ENCODE results near the gene ESRRB. TPM values are rescaled to one million over a fixed set of nuclear protein-coding genes. Genes with fewer than 3 reads are reported as not detected.

Gene ESRRB
- total RNA-seq, 1 donor from 2014 or later = 1.7 TPM

GRCh38 chr14:76390621-76391020 is 14.7 kb downstream of the ESRRB start:
- no peak overlapping the region for H3K4me3 Mint-ChIP-seq (ENCODE audit: unreplicated experiment)
- peaks cover 4% of the 10 kb centered on the region for H3K9me3 Mint-ChIP-seq (ENCODE audit: unreplicated experiment)
- H3K27me3 Mint-ChIP-seq (ENCODE audit: unreplicated experiment) = no peaks in the 10 kb centered on the region
- TF ChIP-seq CTCF (IDR thresholded peaks at IDR 0.05; ENCODE audit: partially characterized antibody, unreplicated experiment) = no peak
- H3K27ac Mint-ChIP-seq (ENCODE audit: unreplicated experiment) = no peak overlapping the region
- DNase-seq = no peak
- peaks cover 7% of the 10 kb centered on the region for H3K4me1 Mint-ChIP-seq (ENCODE audit: low read depth, unreplicated experiment)
- H3K36me3 Mint-ChIP-seq (ENCODE audit: unreplicated experiment) = no peaks in the 10 kb centered on the region

- Mint-ChIP-seq H3K9me3 (ENCODE audit: unreplicated experiment) (peaks cover 4% of the 10 kb centered on the region), H3K27ac (ENCODE audit: unreplicated experiment) (no peak overlapping the region), H3K4me3 (ENCODE audit: unreplicated experiment) (no peak overlapping the region), H3K36me3 (ENCODE audit: unreplicated experiment) (no peaks in the 10 kb centered on the region), H3K4me1 (ENCODE audit: low read depth, unreplicated experiment) (peaks cover 7% of the 10 kb centered on the region), H3K27me3 (ENCODE audit: unreplicated experiment) (no peaks in the 10 kb centered on the region)
- no peak for TF ChIP-seq CTCF (IDR thresholded peaks at IDR 0.05; ENCODE audit: partially characterized antibody, unreplicated experiment)
- DNase-seq = no peak
These were observed 16.2 kb downstream of the ESRRB start for GRCh38 chr14:76391981-76392690.

- peaks cover 5% of the 10 kb centered on the region for H3K4me1 Mint-ChIP-seq (ENCODE audit: low read depth, unreplicated experiment)
- H3K27me3 Mint-ChIP-seq (ENCODE audit: unreplicated experiment) = peaks cover 3% of the 10 kb centered on the region
- H3K36me3 Mint-ChIP-seq (ENCODE audit: unreplicated experiment) = no peaks in the 10 kb centered on the region
- DNase-seq = no peak
- no peak for TF ChIP-seq CTCF (IDR thresholded peaks at IDR 0.05; ENCODE audit: partially characterized antibody, unreplicated experiment)
- no peak overlapping the region for H3K4me3 Mint-ChIP-seq (ENCODE audit: unreplicated experiment)
- no peak overlapping the region for H3K27ac Mint-ChIP-seq (ENCODE audit: unreplicated experiment)
- no peaks in the 10 kb centered on the region for H3K9me3 Mint-ChIP-seq (ENCODE audit: unreplicated experiment)
These were observed 18.6 kb downstream of the ESRRB start for GRCh38 chr14:76394569-76394968.

GRCh38 chr14:76395161-76395560 is 19.2 kb downstream of the ESRRB start:
- TF ChIP-seq CTCF (IDR thresholded peaks at IDR 0.05; ENCODE audit: partially characterized antibody, unreplicated experiment) = no peak
- DNase-seq = no peak
- Mint-ChIP-seq H3K36me3 (ENCODE audit: unreplicated experiment) (no peaks in the 10 kb centered on the region), H3K9me3 (ENCODE audit: unreplicated experiment) (no peaks in the 10 kb centered on the region), H3K4me3 (ENCODE audit: unreplicated experiment) (no peak overlapping the region), H3K27me3 (ENCODE audit: unreplicated experiment) (peaks cover 3% of the 10 kb centered on the region), H3K4me1 (ENCODE audit: low read depth, unreplicated experiment) (peaks cover 7% of the 10 kb centered on the region), H3K27ac (ENCODE audit: unreplicated experiment) (no peak overlapping the region)

- H3K27me3 Mint-ChIP-seq (ENCODE audit: unreplicated experiment) = peaks cover 3% of the 10 kb centered on the region
- peaks cover 7% of the 10 kb centered on the region for H3K4me1 Mint-ChIP-seq (ENCODE audit: low read depth, unreplicated experiment)
- no peak overlapping the region for H3K27ac Mint-ChIP-seq (ENCODE audit: unreplicated experiment)
- H3K4me3 Mint-ChIP-seq (ENCODE audit: unreplicated experiment) = no peak overlapping the region
- TF ChIP-seq CTCF (IDR thresholded peaks at IDR 0.05; ENCODE audit: partially characterized antibody, unreplicated experiment) = no peak
- DNase-seq = no peak
- no peaks in the 10 kb centered on the region for H3K9me3 Mint-ChIP-seq (ENCODE audit: unreplicated experiment)
- no peaks in the 10 kb centered on the region for H3K36me3 Mint-ChIP-seq (ENCODE audit: unreplicated experiment)
These were observed 20.8 kb downstream of the ESRRB start for GRCh38 chr14:76396714-76397187.
